CD4-positive, alpha-beta memory T cell (primary cell): Measurements from ENCODE around the gene NELL1. TPM values are rescaled to one million over a fixed set of nuclear protein-coding genes. Genes with fewer than 3 reads are reported as not detected.

Experiments
- CTCF ChIA-PET: fragments of 350-600 bp; sonication (Branson Sonifier 250); formaldehyde crosslinking; loops from one replicate; lab custom pipeline; 2021; ENCODE audit warnings: inconsistent platforms; ENCODE audit not compliant: partially characterized antibody; lab: Charles Lee
- POLR2A ChIA-PET: fragments of 350-600 bp; sonication (Branson Sonifier 250); formaldehyde crosslinking; loops from one replicate; lab custom pipeline; 2021; ENCODE audit not compliant: partially characterized antibody; lab: Charles Lee
- DNase-seq, 5 donors: peaks; one replicate each; pipeline versions ENCODE4 v3.0.0 to v3.0.0-alpha.2; 2020 to 2022; ENCODE audit warnings: mixed read lengths in 1 of 5
- H3K27ac ChIP-seq: one replicate; pipeline ENCODE4 v1.7.0; 2013; ENCODE audit warnings: low read depth, low read length
- H3K27me3 ChIP-seq: 2 replicates; pipeline ENCODE4 v1.7.0; 2013; ENCODE audit warnings: mild to moderate bottlenecking, low read length, moderate library complexity; ENCODE audit not compliant: insufficient read depth
- H3K36me3 ChIP-seq: 2 replicates; pipeline ENCODE4 v1.7.0; 2013; ENCODE audit warnings: mild to moderate bottlenecking, low read length, moderate library complexity; ENCODE audit not compliant: insufficient read depth
- H3K4me1 ChIP-seq: 2 replicates; pipeline ENCODE4 v1.7.0; 2013; ENCODE audit warnings: mild to moderate bottlenecking, low read length, moderate library complexity; ENCODE audit not compliant: insufficient read depth
- H3K4me3 ChIP-seq, 2 donors: one replicate each; pipeline ENCODE4 v1.7.0; 2013; ENCODE audit warnings: low read length in 2 of 2, mild to moderate bottlenecking in 1 of 2
- H3K9me3 ChIP-seq, 2 donors: one replicate each; pipeline ENCODE4 v1.7.0; 2013; ENCODE audit warnings: low read length in 2 of 2, control low read depth in 1 of 2; ENCODE audit not compliant: control insufficient read depth in 1 of 2
- H3K27ac Mint-ChIP-seq, 7 donors: one replicate each; pipeline ENCODE4 v1.8.0; 2020 to 2021; ENCODE audit warnings: mixed read lengths in 7 of 7, mild to moderate bottlenecking in 6 of 7, inconsistent platforms in 3 of 7, moderate library complexity in 3 of 7
- H3K27me3 Mint-ChIP-seq, 2 donors: one replicate each; pipeline ENCODE4 v1.8.0; 2020 to 2021; ENCODE audit warnings: mixed read lengths in 2 of 2
- H3K36me3 Mint-ChIP-seq, 2 donors: one replicate each; pipeline ENCODE4 v1.8.0; 2020 to 2021; ENCODE audit warnings: mixed read lengths in 2 of 2, inconsistent platforms in 1 of 2, mild to moderate bottlenecking in 1 of 2
- H3K4me1 Mint-ChIP-seq, 4 donors: one replicate each; pipeline ENCODE4 v1.8.0; 2020 to 2021; ENCODE audit warnings: mixed read lengths in 4 of 4, mild to moderate bottlenecking in 1 of 4
- H3K4me3 Mint-ChIP-seq, 8 donors: one replicate each; pipeline ENCODE4 v1.8.0; 2020 to 2021; ENCODE audit warnings: mixed read lengths in 8 of 8, mild to moderate bottlenecking in 7 of 8, moderate library complexity in 6 of 8, inconsistent platforms in 3 of 8
- H3K9me3 Mint-ChIP-seq, 8 donors: one replicate each; pipeline ENCODE4 v1.8.0; 2020 to 2021; ENCODE audit warnings: mixed read lengths in 8 of 8, mild to moderate bottlenecking in 5 of 8, inconsistent platforms in 3 of 8, moderate library complexity in 1 of 8
- intact Hi-C: fragments of 100-400 bp; cut with micrococcal nuclease; formaldehyde crosslinking; loops from one replicate; pipeline ENCODE4 v1.15.1; 2023
- polyA plus RNA-seq, 2 donors: library from polyadenylated mRNA; unstranded; fragments of 300-500 nt; fragmentation: Illumina TruSeq; gene quantifications; one replicate each; pipeline ENCODE4 v1.2.3, GENCODE V29; 2021
- total RNA-seq, 2 experiments: library from RNA; stranded (reverse); gene quantifications; one replicate each; pipeline ENCODE4 v1.2.3, GENCODE V29; 2021

The NELL1 gene
- total and polyA plus RNA-seq, 4 experiments from 2014 or later = not detected

GRCh38 chr11:21174781-21175180, 505.4 kb downstream of the NELL1 start:
- Mint-ChIP-seq H3K27ac (no peak overlapping the region), H3K36me3 (no peaks in the 10 kb centered on the region), H3K9me3 (peaks cover 0 to 7% (median 3%) of the 10 kb centered on the region in 8 donors), H3K4me1 (no peaks in the 10 kb centered on the region), H3K4me3 (no peak overlapping the region), H3K27me3 (no peaks in the 10 kb centered on the region)
- H3K36me3 ChIP-seq = no peaks in the 10 kb centered on the region
- ChIA-PET CTCF (no interaction called here), POLR2A (no interaction called here)
- H3K4me1 ChIP-seq = no peaks in the 10 kb centered on the region
- no peaks in the 10 kb centered on the region for H3K9me3 ChIP-seq
- DNase-seq = no peak
- H3K27ac ChIP-seq = no peak overlapping the region
- intact Hi-C loops = no loop called here
- no peak overlapping the region for H3K4me3 ChIP-seq
- no peaks in the 10 kb centered on the region for H3K27me3 ChIP-seq

- CTCF ChIA-PET = no interaction called here
- Mint-ChIP-seq H3K4me1 (no peaks in the 10 kb centered on the region), H3K36me3 (no peaks in the 10 kb centered on the region), H3K9me3 (peaks cover 0 to 7% (median 3%) of the 10 kb centered on the region in 8 donors), H3K27ac (no peak overlapping the region), H3K27me3 (no peaks in the 10 kb centered on the region), H3K4me3 (no peak overlapping the region)
- no peaks in the 10 kb centered on the region for H3K27me3 ChIP-seq
- H3K36me3 ChIP-seq = no peaks in the 10 kb centered on the region
- intact Hi-C loops = no loop called here
- no peak for DNase-seq
- no peaks in the 10 kb centered on the region for H3K4me1 ChIP-seq
- H3K4me3 ChIP-seq = no peak overlapping the region
- H3K9me3 ChIP-seq = no peaks in the 10 kb centered on the region
- POLR2A ChIA-PET = no interaction called here
- no peak overlapping the region for H3K27ac ChIP-seq
Measured at GRCh38 chr11:21177379-21177778, 508.0 kb downstream of the NELL1 start.

- Mint-ChIP-seq H3K4me3 (no peak overlapping the region), H3K36me3 (no peaks in the 10 kb centered on the region), H3K27ac (no peak overlapping the region), H3K4me1 (no peaks in the 10 kb centered on the region), H3K9me3 (peaks cover 0 to 12% (median 3%) of the 10 kb centered on the region in 8 donors), H3K27me3 (no peaks in the 10 kb centered on the region)
- CTCF ChIA-PET = no interaction called here
- no peaks in the 10 kb centered on the region for H3K36me3 ChIP-seq
- DNase-seq = no peak
- intact Hi-C loops = no loop called here
- H3K4me1 ChIP-seq = no peaks in the 10 kb centered on the region
- no peaks in the 10 kb centered on the region for H3K27me3 ChIP-seq
- no peak overlapping the region for H3K4me3 ChIP-seq
- H3K27ac ChIP-seq = no peak overlapping the region
- POLR2A ChIA-PET = no interaction called here
- no peaks in the 10 kb centered on the region for H3K9me3 ChIP-seq
Measured at GRCh38 chr11:21179770-21180169, 510.4 kb downstream of the NELL1 start.

GRCh38 chr11:21180182-21180581, 510.8 kb downstream of the NELL1 start:
- no peak overlapping the region for H3K27ac ChIP-seq
- Mint-ChIP-seq H3K36me3 (no peaks in the 10 kb centered on the region), H3K4me3 (no peak overlapping the region), H3K4me1 (no peaks in the 10 kb centered on the region), H3K27me3 (no peaks in the 10 kb centered on the region), H3K27ac (no peak overlapping the region), H3K9me3 (peaks cover 0 to 12% (median 3%) of the 10 kb centered on the region in 8 donors)
- H3K4me3 ChIP-seq = no peak overlapping the region
- DNase-seq = no peak
- H3K9me3 ChIP-seq = no peaks in the 10 kb centered on the region
- H3K4me1 ChIP-seq = no peaks in the 10 kb centered on the region
- ChIA-PET CTCF (no interaction called here), POLR2A (no interaction called here)
- H3K36me3 ChIP-seq = no peaks in the 10 kb centered on the region
- H3K27me3 ChIP-seq = no peaks in the 10 kb centered on the region
- intact Hi-C loops = no loop called here

GRCh38 chr11:21185959-21186358, 516.6 kb downstream of the NELL1 start:
- Mint-ChIP-seq H3K27me3 (no peaks in the 10 kb centered on the region), H3K9me3 (peaks cover 0 to 20% (median 1%) of the 10 kb centered on the region in 8 donors), H3K27ac (no peak overlapping the region), H3K36me3 (no peaks in the 10 kb centered on the region), H3K4me3 (no peak overlapping the region), H3K4me1 (no peaks in the 10 kb centered on the region)
- H3K4me3 ChIP-seq = no peak overlapping the region
- no peaks in the 10 kb centered on the region for H3K36me3 ChIP-seq
- H3K9me3 ChIP-seq = no peaks in the 10 kb centered on the region
- no peaks in the 10 kb centered on the region for H3K27me3 ChIP-seq
- H3K4me1 ChIP-seq = no peaks in the 10 kb centered on the region
- CTCF ChIA-PET = no interaction called here
- DNase-seq = no peak
- H3K27ac ChIP-seq = no peak overlapping the region
- POLR2A ChIA-PET = no interaction called here
- intact Hi-C loops = no loop called here

GRCh38 chr11:21190181-21190580, 520.8 kb downstream of the NELL1 start:
- H3K9me3 ChIP-seq = no peaks in the 10 kb centered on the region
- ChIA-PET CTCF (no interaction called here), POLR2A (no interaction called here)
- Mint-ChIP-seq H3K27me3 (peaks cover 0 to 1% of the 10 kb centered on the region in 2 donors), H3K36me3 (no peaks in the 10 kb centered on the region), H3K27ac (no peak overlapping the region), H3K4me3 (no peak overlapping the region), H3K4me1 (no peaks in the 10 kb centered on the region), H3K9me3 (peaks cover 0 to 15% (median 4%) of the 10 kb centered on the region in 8 donors)
- H3K27me3 ChIP-seq = no peaks in the 10 kb centered on the region
- DNase-seq = no peak
- intact Hi-C loops = no loop called here
- H3K4me3 ChIP-seq = no peak overlapping the region
- H3K4me1 ChIP-seq = no peaks in the 10 kb centered on the region
- H3K36me3 ChIP-seq = no peaks in the 10 kb centered on the region
- H3K27ac ChIP-seq = no peak overlapping the region

- Mint-ChIP-seq H3K4me1 (no peaks in the 10 kb centered on the region), H3K36me3 (no peaks in the 10 kb centered on the region), H3K9me3 (peaks cover 5 to 29% (median 10%) of the 10 kb centered on the region in 8 donors), H3K27ac (no peak overlapping the region), H3K4me3 (no peak overlapping the region), H3K27me3 (peaks cover 0 to 1% of the 10 kb centered on the region in 2 donors)
- Histone ChIP-seq H3K4me1 (no peaks in the 10 kb centered on the region), H3K9me3 (no peaks in the 10 kb centered on the region), H3K36me3 (no peaks in the 10 kb centered on the region), H3K4me3 (no peak overlapping the region), H3K27me3 (no peaks in the 10 kb centered on the region), H3K27ac (no peak overlapping the region)
- no peak for DNase-seq
- intact Hi-C loops = no loop called here
- POLR2A ChIA-PET = no interaction called here
- CTCF ChIA-PET = no interaction called here
Measured at GRCh38 chr11:21195995-21196394, 526.6 kb downstream of the NELL1 start.

- H3K27me3 Mint-ChIP-seq = no peaks in the 10 kb centered on the region
- Histone ChIP-seq H3K27ac (no peak overlapping the region), H3K4me1 (no peaks in the 10 kb centered on the region), H3K9me3 (no peaks in the 10 kb centered on the region), H3K36me3 (no peaks in the 10 kb centered on the region), H3K4me3 (no peak overlapping the region), H3K27me3 (no peaks in the 10 kb centered on the region)
- H3K9me3 Mint-ChIP-seq = peaks cover 9 to 46% (median 14%) of the 10 kb centered on the region in 8 donors
- no peak overlapping the region for H3K27ac Mint-ChIP-seq
- DNase-seq = no peak
- ChIA-PET POLR2A (no interaction called here), CTCF (no interaction called here)
- no peaks in the 10 kb centered on the region for H3K4me1 Mint-ChIP-seq
- no peak overlapping the region for H3K4me3 Mint-ChIP-seq
- H3K36me3 Mint-ChIP-seq = no peaks in the 10 kb centered on the region
- intact Hi-C loops = no loop called here
Measured at GRCh38 chr11:21198498-21198897, 529.1 kb downstream of the NELL1 start.
